Astrocyte (in vitro differentiated cells and primary cell): Measurements from ENCODE around the gene UBE2N. TPM values are rescaled to one million over a fixed set of nuclear protein-coding genes. Genes with fewer than 3 reads are reported as not detected.

Source experiments
- DNase-seq: peaks from one replicate; pipeline ENCODE4 v3.0.0-alpha.2; 2010; ENCODE audit warnings: low read depth
- FAIRE-seq: peaks from 2 replicates; lab custom pipeline; 2011; peaks lifted over from hg19 to GRCh38; lab: Jason Lieb, UNC
- H2AFZ ChIP-seq: 2 replicates; pipeline ENCODE4 v1.6.0; 2012; ENCODE audit warnings: low read depth, low read length, inconsistent platforms
- H3K27ac ChIP-seq: 2 replicates; pipeline ENCODE4 v1.5.1; 2011; ENCODE audit warnings: low read depth, low read length, inconsistent platforms
- H3K27me3 ChIP-seq: 2 replicates; pipeline ENCODE4 v1.6.0; 2011; ENCODE audit warnings: low read length, inconsistent platforms; ENCODE audit not compliant: insufficient read depth
- H3K36me3 ChIP-seq: 2 replicates; pipeline ENCODE4 v1.5.1; 2011; ENCODE audit warnings: low read length, inconsistent platforms; ENCODE audit not compliant: insufficient read depth
- H3K4me1 ChIP-seq: 2 replicates; pipeline ENCODE4 v1.5.1; 2011; ENCODE audit warnings: low read length, inconsistent platforms; ENCODE audit not compliant: insufficient read depth
- H3K4me2 ChIP-seq: 2 replicates; pipeline ENCODE4 v1.6.0; 2012; ENCODE audit warnings: low read length, inconsistent platforms
- H3K4me3 ChIP-seq: 2 replicates; pipeline ENCODE4 v1.5.1; 2011; ENCODE audit warnings: low read depth, mild to moderate bottlenecking, low read length, inconsistent platforms; ENCODE audit not compliant: insufficient read depth
- H3K79me2 ChIP-seq: 2 replicates; pipeline ENCODE4 v1.6.0; 2012; ENCODE audit warnings: mild to moderate bottlenecking, low read length, inconsistent platforms; ENCODE audit not compliant: insufficient read depth
- H3K9ac ChIP-seq: 2 replicates; pipeline ENCODE4 v1.6.0; 2012; ENCODE audit warnings: mild to moderate bottlenecking, low read length, inconsistent platforms
- H3K9me3 ChIP-seq: 2 replicates; pipeline ENCODE4 v1.5.1; 2012; ENCODE audit warnings: low read depth, mild to moderate bottlenecking, low read length, inconsistent platforms; ENCODE audit not compliant: insufficient read depth
- H4K20me1 ChIP-seq: 2 replicates; pipeline ENCODE4 v1.6.0; 2012; ENCODE audit warnings: low read length, inconsistent platforms; ENCODE audit not compliant: insufficient read depth
- H3K27ac Mint-ChIP-seq: one replicate; pipeline ENCODE4 v1.8.0; 2021; ENCODE audit warnings: mild to moderate bottlenecking, mixed read lengths; ENCODE audit not compliant: unreplicated experiment
- H3K27me3 Mint-ChIP-seq: one replicate; pipeline ENCODE4 v1.8.0; 2021; ENCODE audit warnings: low read depth, mixed read lengths; ENCODE audit not compliant: unreplicated experiment
- H3K36me3 Mint-ChIP-seq: one replicate; pipeline ENCODE4 v1.8.0; 2021; ENCODE audit warnings: low read depth, mixed read lengths; ENCODE audit not compliant: unreplicated experiment
- H3K4me1 Mint-ChIP-seq: one replicate; pipeline ENCODE4 v1.8.0; 2021; ENCODE audit warnings: low read depth, mixed read lengths; ENCODE audit not compliant: unreplicated experiment
- H3K4me3 Mint-ChIP-seq: one replicate; pipeline ENCODE4 v1.8.0; 2021; ENCODE audit warnings: mild to moderate bottlenecking, moderate library complexity, mixed read lengths; ENCODE audit not compliant: unreplicated experiment
- H3K9me3 Mint-ChIP-seq: one replicate; pipeline ENCODE4 v1.8.0; 2021; ENCODE audit warnings: mild to moderate bottlenecking, mixed read lengths; ENCODE audit not compliant: unreplicated experiment
- CTCF ChIP-seq: IDR thresholded peaks from 2 replicates; pipeline ENCODE4 v1.5.1; 2011; ENCODE audit warnings: low read depth, mild to moderate bottlenecking, inconsistent platforms, low read length, moderate library complexity; ENCODE audit not compliant: insufficient read depth
- EZH2 ChIP-seq: IDR thresholded peaks from 2 replicates; pipeline ENCODE4 v1.6.1; 2012; ENCODE audit warnings: mild to moderate bottlenecking, low read length, inconsistent platforms; ENCODE audit not compliant: insufficient read depth
- total RNA-seq: library from RNA; stranded (reverse); gene quantifications from 2 replicates; pipeline ENCODE4 v1.2.1, GENCODE V29; 2021

Gene UBE2N
- total RNA-seq, 1 donor from 2014 or later: 129 TPM

GRCh38 chr12:93369505-93369904, 72.2 kb downstream of the UBE2N start:
- H3K27me3 Mint-ChIP-seq: no peaks in the 10 kb centered on the region
- no peaks in the 10 kb centered on the region for H4K20me1 ChIP-seq
- no peak overlapping the region for H3K27ac ChIP-seq
- no peaks in the 10 kb centered on the region for H3K9me3 Mint-ChIP-seq
- no peaks in the 10 kb centered on the region for H3K27me3 ChIP-seq
- H3K36me3 Mint-ChIP-seq: no peaks in the 10 kb centered on the region
- TF ChIP-seq EZH2: no peak
- TF ChIP-seq CTCF: no peak
- H3K9ac ChIP-seq: no peak overlapping the region
- no peaks in the 10 kb centered on the region for H3K4me1 ChIP-seq
- no peak for DNase-seq
- no peaks in the 10 kb centered on the region for H3K79me2 ChIP-seq
- no peak for FAIRE-seq
- no peaks in the 10 kb centered on the region for H3K36me3 ChIP-seq
- H3K4me3 ChIP-seq: no peak overlapping the region
- no peaks in the 10 kb centered on the region for H3K9me3 ChIP-seq
- no peak overlapping the region for H3K27ac Mint-ChIP-seq
- H2AFZ ChIP-seq: no peak overlapping the region
- no peaks in the 10 kb centered on the region for H3K4me1 Mint-ChIP-seq
- H3K4me3 Mint-ChIP-seq: no peak overlapping the region
- no peak overlapping the region for H3K4me2 ChIP-seq

GRCh38 chr12:93368766-93369165, 73.0 kb downstream of the UBE2N start:
- H3K79me2 ChIP-seq: no peaks in the 10 kb centered on the region
- no peaks in the 10 kb centered on the region for H3K4me1 ChIP-seq
- H3K27me3 ChIP-seq: no peaks in the 10 kb centered on the region
- Mint-ChIP-seq H3K27me3 (no peaks in the 10 kb centered on the region), H3K4me3 (no peak overlapping the region), H3K9me3 (no peaks in the 10 kb centered on the region), H3K27ac (no peak overlapping the region), H3K36me3 (no peaks in the 10 kb centered on the region), H3K4me1 (peaks cover 1% of the 10 kb centered on the region)
- H3K36me3 ChIP-seq: no peaks in the 10 kb centered on the region
- no peak overlapping the region for H3K9ac ChIP-seq
- H3K9me3 ChIP-seq: no peaks in the 10 kb centered on the region
- TF ChIP-seq EZH2: no peak
- TF ChIP-seq CTCF: no peak
- no peak for FAIRE-seq
- no peak overlapping the region for H3K4me3 ChIP-seq
- H4K20me1 ChIP-seq: no peaks in the 10 kb centered on the region
- no peak for DNase-seq
- no peak overlapping the region for H3K27ac ChIP-seq
- no peak overlapping the region for H2AFZ ChIP-seq
- H3K4me2 ChIP-seq: no peak overlapping the region

GRCh38 chr12:93366422-93366821, 75.3 kb downstream of the UBE2N start:
- Histone ChIP-seq H3K4me3 (no peak overlapping the region), H2AFZ (no peak overlapping the region), H4K20me1 (no peaks in the 10 kb centered on the region), H3K9me3 (no peaks in the 10 kb centered on the region), H3K9ac (no peak overlapping the region), H3K4me1 (no peaks in the 10 kb centered on the region), H3K36me3 (no peaks in the 10 kb centered on the region), H3K4me2 (no peak overlapping the region), H3K27me3 (no peaks in the 10 kb centered on the region), H3K27ac (no peak overlapping the region), H3K79me2 (no peaks in the 10 kb centered on the region)
- H3K4me3 Mint-ChIP-seq: no peak overlapping the region
- FAIRE-seq (no peak), DNase-seq (no peak)
- no peak overlapping the region for H3K27ac Mint-ChIP-seq
- TF ChIP-seq CTCF (no peak), EZH2 (no peak)
- H3K9me3 Mint-ChIP-seq: no peaks in the 10 kb centered on the region
- no peaks in the 10 kb centered on the region for H3K27me3 Mint-ChIP-seq
- no peaks in the 10 kb centered on the region for H3K36me3 Mint-ChIP-seq
- peaks cover 6% of the 10 kb centered on the region for H3K4me1 Mint-ChIP-seq
